Breast epithelium (tissue), 4 donors: ENCODE results near the gene RELL1. TPM values are rescaled to one million over a fixed set of nuclear protein-coding genes. Genes with fewer than 3 reads are reported as not detected.
A peak's percentile ranks its signal among the peaks of the same experiment; 100 is the strongest.

ENCODE experiments used
- DNase-seq, 2 donors: peaks; one replicate each; pipeline ENCODE4 v3.0.0-alpha.2; 2019; ENCODE audit warnings: low spot score in 2 of 2
- H3K27ac ChIP-seq, 2 donors: fragments of 200-600 bp; sonication (generic) in 1 of 2; one replicate each; pipeline ENCODE4 v1.5.1; 2016 to 2019; ENCODE audit warnings: mild to moderate bottlenecking in 1 of 2
- H3K27me3 ChIP-seq, 2 donors: fragments of 200-600 bp; sonication (generic) in 1 of 2; one replicate each; pipeline versions ENCODE4 v1.5.1 to v1.6.0; 2017 to 2019; ENCODE audit warnings: control low read depth in 1 of 2, mild to moderate bottlenecking in 1 of 2
- H3K36me3 ChIP-seq: fragments of 200-600 bp; one replicate; pipeline ENCODE4 v1.5.1; 2019
- H3K4me1 ChIP-seq, 2 donors: fragments of 200-600 bp; sonication (generic); one replicate each; pipeline ENCODE4 v1.5.1; 2016 to 2019; ENCODE audit warnings: control low read depth in 1 of 2
- H3K4me3 ChIP-seq, 3 donors: fragments of 200-600 bp; sonication (generic); 1 replicate in 2 of 3; 2 replicates in 1 of 3; pipeline ENCODE4 v1.5.1; 2016 to 2019; ENCODE audit warnings: mild to moderate bottlenecking in 3 of 3, moderate library complexity in 2 of 3
- H3K9me3 ChIP-seq, 2 donors: fragments of 200-600 bp; sonication (generic) in 1 of 2; one replicate each; pipeline ENCODE4 v1.5.1; 2016 to 2019; ENCODE audit warnings: control low read depth in 1 of 2
- CTCF ChIP-seq, 3 donors: fragments of 450-650 bp; IDR thresholded peaks; one replicate each; pipeline ENCODE4 v1.5.1; 2016 to 2017; ENCODE audit warnings: antibody characterized with exemption in 3 of 3, mild to moderate bottlenecking in 3 of 3, moderate library complexity in 3 of 3
- POLR2A ChIP-seq: fragments of 450-650 bp; IDR thresholded peaks from one replicate; pipeline ENCODE4 v1.6.1; 2016; ENCODE audit warnings: antibody characterized with exemption, mild to moderate bottlenecking, moderate library complexity
- POLR2AphosphoS5 ChIP-seq, 3 donors: sonication (generic); formaldehyde crosslinking; IDR thresholded peaks; one replicate each; pipeline ENCODE4 v1.6.1; 2017; ENCODE audit warnings: antibody characterized with exemption in 3 of 3
- intact Hi-C: fragments of 100-400 bp; cut with DNase I; formaldehyde crosslinking; loops from one replicate; pipeline ENCODE4 v1.15.1; 2023; ENCODE audit warnings: low total_unique reads
- total RNA-seq, 3 donors: library from RNA; depleted of rRNA; stranded (reverse); fragments of >200 nt; gene quantifications; one replicate each; pipeline ENCODE4 v1.1.0, GENCODE V29; 2016

The RELL1 gene
- total RNA-seq, 3 donors from 2014 or later: 68.5 to 88.8 (median 76.0) TPM

GRCh38 chr4:37603070-37603468, 83.1 kb downstream of the RELL1 start:
- Histone ChIP-seq H3K4me3 (peak overlapping the region in 1 of 3 donors; percentile 10), H3K9me3 (no peaks in the 10 kb centered on the region), H3K27me3 (no peaks in the 10 kb centered on the region), H3K4me1 (no peaks in the 10 kb centered on the region), H3K36me3 (no peaks in the 10 kb centered on the region), H3K27ac (no peak overlapping the region)
- intact Hi-C loops: loop anchor here (10.0 kb wide), 1 partner anchor 82 kb away; the partner anchor contains the start of gene RELL1
- DNase-seq: peak; percentile 71 to 88
- TF ChIP-seq POLR2A: no peak
- TF ChIP-seq CTCF (IDR thresholded peaks at IDR 0.05): peak; percentile 93 to 97 (median 96)
- TF ChIP-seq POLR2AphosphoS5 (IDR thresholded peaks at IDR 0.05): no peak

GRCh38 chr4:37602454-37603069, 83.6 kb downstream of the RELL1 start:
- no peak overlapping the region for H3K4me3 ChIP-seq
- TF ChIP-seq CTCF (IDR thresholded peaks at IDR 0.05) (no peak), POLR2A (no peak), POLR2AphosphoS5 (IDR thresholded peaks at IDR 0.05) (no peak)

GRCh38 chr4:37601531-37601930, 84.6 kb downstream of the RELL1 start:
- Histone ChIP-seq H3K27me3 (no peaks in the 10 kb centered on the region), H3K27ac (no peak overlapping the region), H3K9me3 (no peaks in the 10 kb centered on the region), H3K4me1 (no peaks in the 10 kb centered on the region), H3K36me3 (no peaks in the 10 kb centered on the region), H3K4me3 (no peak overlapping the region)
- intact Hi-C loops: loop anchor here (10.0 kb wide), 1 partner anchor 83 kb away; the partner anchor contains the start of gene RELL1
- DNase-seq: no peak
- TF ChIP-seq CTCF (IDR thresholded peaks at IDR 0.05): no peak
- TF ChIP-seq POLR2AphosphoS5 (IDR thresholded peaks at IDR 0.05): no peak
- no peak for TF ChIP-seq POLR2A

More at GRCh38 chr4:37602454-37603069, 83.6 kb downstream of the RELL1 start:
- H3K27ac ChIP-seq: no peak overlapping the region
- no peak for DNase-seq
- H3K4me1 ChIP-seq: no peaks in the 10 kb centered on the region
- intact Hi-C loops: loop anchor here (10.0 kb wide), 1 partner anchor 82 kb away; the partner anchor contains the start of gene RELL1
- no peaks in the 10 kb centered on the region for H3K27me3 ChIP-seq
- H3K9me3 ChIP-seq: no peaks in the 10 kb centered on the region
- H3K36me3 ChIP-seq: no peaks in the 10 kb centered on the region

GRCh38 chr4:37599092-37599790, 86.9 kb downstream of the RELL1 start:
- H3K27me3 ChIP-seq: no peaks in the 10 kb centered on the region
- H3K36me3 ChIP-seq: no peaks in the 10 kb centered on the region
- intact Hi-C loops: no loop called here
- no peaks in the 10 kb centered on the region for H3K4me1 ChIP-seq
- H3K9me3 ChIP-seq: no peaks in the 10 kb centered on the region
- H3K27ac ChIP-seq: no peak overlapping the region
- no peak for TF ChIP-seq POLR2A
- no peak for TF ChIP-seq CTCF (IDR thresholded peaks at IDR 0.05)
- no peak for TF ChIP-seq POLR2AphosphoS5 (IDR thresholded peaks at IDR 0.05)
- no peak overlapping the region for H3K4me3 ChIP-seq
- DNase-seq: no peak

GRCh38 chr4:37597034-37597433, 89.1 kb downstream of the RELL1 start:
- intact Hi-C loops: no loop called here
- no peak for DNase-seq
- H3K9me3 ChIP-seq: no peaks in the 10 kb centered on the region
- no peaks in the 10 kb centered on the region for H3K27me3 ChIP-seq
- TF ChIP-seq POLR2AphosphoS5 (IDR thresholded peaks at IDR 0.05) (no peak), POLR2A (no peak)
- H3K27ac ChIP-seq: no peak overlapping the region
- no peaks in the 10 kb centered on the region for H3K4me1 ChIP-seq
- H3K4me3 ChIP-seq: no peak overlapping the region
- no peaks in the 10 kb centered on the region for H3K36me3 ChIP-seq
